NB4 (cell line): ENCODE data around the gene EIF2B4.
A peak's percentile ranks its signal among the peaks of the same experiment; 100 is the strongest.
"Not testable (repeated sequence)": the region's sequence is repeated elsewhere in the genome, so short reads cannot be mapped to it uniquely, and the experiment has no call there.

Experiments used
- DNase-seq: peaks from one replicate; pipeline ENCODE4 v3.0.0; 2010; ENCODE audit warnings: low read depth
- H3K4me3 ChIP-seq: one replicate; pipeline ENCODE4 v1.5.1; 2011; ENCODE audit warnings: mild to moderate bottlenecking, low read depth, low read length, moderate library complexity
- MYC ChIP-seq: IDR thresholded peaks from 2 replicates; pipeline ENCODE4 v1.6.1; 2011; ENCODE audit warnings: low read depth, low read length
- POLR2A ChIP-seq: IDR thresholded peaks from 2 replicates; pipeline ENCODE4 v1.6.1; 2011; ENCODE audit warnings: mild to moderate bottlenecking; ENCODE audit not compliant: insufficient read length; ENCODE audit errors: extremely low read depth
- TF ChIP-seq, protein P1 (sequence below): IDR thresholded peaks from one replicate; pipeline ENCODE4 v1.5.1; 2012; ENCODE audit warnings: low read depth, low read length
- TF ChIP-seq, protein P2 (sequence below): IDR thresholded peaks from 2 replicates; pipeline ENCODE4 v1.6.1; 2011; ENCODE audit warnings: low read depth, low read length

The EIF2B4 gene

DNA sequence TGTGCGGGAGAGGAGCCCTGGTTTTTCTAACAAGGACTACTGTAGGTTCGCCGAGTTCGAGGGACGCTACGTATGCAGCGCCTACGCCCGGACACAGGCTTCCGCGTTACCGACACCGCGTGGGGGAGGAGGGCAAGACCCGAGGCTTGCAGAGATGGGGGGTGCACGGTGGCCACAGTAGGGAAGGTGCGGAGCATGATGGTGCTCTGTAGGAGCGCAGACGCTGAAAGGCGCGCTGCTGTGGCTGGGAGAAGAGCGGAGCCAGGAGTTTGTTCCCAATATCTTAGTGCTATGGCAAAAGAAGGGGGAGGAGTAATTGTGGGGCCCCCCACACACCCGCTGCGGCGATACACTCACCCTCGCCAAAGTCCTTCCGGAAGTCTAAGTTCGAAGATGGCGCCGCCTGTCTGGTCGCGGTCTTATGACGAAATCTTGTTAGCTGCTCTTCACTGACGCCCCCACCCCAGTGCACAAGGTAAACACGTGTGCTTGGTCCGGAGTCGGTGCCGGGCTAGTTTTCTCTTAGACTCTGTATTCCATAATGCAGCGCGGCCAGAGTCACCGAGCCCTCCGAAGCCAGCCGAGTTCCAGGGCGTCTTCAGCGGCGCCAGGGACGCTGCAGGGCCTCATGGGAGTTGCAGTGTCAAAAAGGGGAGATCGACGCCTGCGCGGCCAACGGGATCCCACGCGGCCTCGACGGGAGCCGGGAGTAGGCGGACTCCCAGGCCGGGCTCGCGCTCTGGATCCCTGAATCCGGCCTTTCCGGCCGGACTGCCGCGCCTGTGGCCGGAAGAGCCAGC lies 13.6 kb downstream of the EIF2B4 start, which contains the start of gene GTF3C2:
GTF3C2 (minus strand) TSS at position 383 of the 800 bp plus-strand sequence. CDS start 13,210 bp downstream, outside the sequence.
- H3K4me3 ChIP-seq: peak within 1 kb of the TSS; percentile 81
- peak; percentile 100 for DNase-seq
- TF ChIP-seq, protein P1, sequence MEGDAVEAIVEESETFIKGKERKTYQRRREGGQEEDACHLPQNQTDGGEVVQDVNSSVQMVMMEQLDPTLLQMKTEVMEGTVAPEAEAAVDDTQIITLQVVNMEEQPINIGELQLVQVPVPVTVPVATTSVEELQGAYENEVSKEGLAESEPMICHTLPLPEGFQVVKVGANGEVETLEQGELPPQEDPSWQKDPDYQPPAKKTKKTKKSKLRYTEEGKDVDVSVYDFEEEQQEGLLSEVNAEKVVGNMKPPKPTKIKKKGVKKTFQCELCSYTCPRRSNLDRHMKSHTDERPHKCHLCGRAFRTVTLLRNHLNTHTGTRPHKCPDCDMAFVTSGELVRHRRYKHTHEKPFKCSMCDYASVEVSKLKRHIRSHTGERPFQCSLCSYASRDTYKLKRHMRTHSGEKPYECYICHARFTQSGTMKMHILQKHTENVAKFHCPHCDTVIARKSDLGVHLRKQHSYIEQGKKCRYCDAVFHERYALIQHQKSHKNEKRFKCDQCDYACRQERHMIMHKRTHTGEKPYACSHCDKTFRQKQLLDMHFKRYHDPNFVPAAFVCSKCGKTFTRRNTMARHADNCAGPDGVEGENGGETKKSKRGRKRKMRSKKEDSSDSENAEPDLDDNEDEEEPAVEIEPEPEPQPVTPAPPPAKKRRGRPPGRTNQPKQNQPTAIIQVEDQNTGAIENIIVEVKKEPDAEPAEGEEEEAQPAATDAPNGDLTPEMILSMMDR: no peak
- TF ChIP-seq, protein P2, sequence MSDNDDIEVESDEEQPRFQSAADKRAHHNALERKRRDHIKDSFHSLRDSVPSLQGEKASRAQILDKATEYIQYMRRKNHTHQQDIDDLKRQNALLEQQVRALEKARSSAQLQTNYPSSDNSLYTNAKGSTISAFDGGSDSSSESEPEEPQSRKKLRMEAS: peak; percentile 98
- TF ChIP-seq POLR2A (peak; percentile 58), MYC (peak; percentile 97)

DNA sequence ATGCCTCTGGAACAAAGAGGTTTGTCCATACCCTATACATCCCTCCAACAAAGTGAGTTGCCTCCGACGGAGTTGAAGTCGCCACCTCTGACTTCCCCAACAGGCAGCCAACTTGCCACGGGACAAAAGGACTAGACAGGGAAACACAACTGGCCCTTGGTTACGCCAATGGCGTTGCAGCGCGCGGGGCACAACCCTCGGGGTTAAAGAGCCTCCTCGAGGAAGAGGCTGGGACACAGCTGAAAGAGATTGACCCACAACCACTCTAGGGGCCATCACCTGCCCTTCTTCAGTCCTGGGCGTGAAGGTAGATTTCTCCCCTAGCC lies 14.1 kb downstream of the EIF2B4 start:
- peak overlapping the region; percentile 81 for H3K4me3 ChIP-seq
- DNase-seq: peak; percentile 89
- TF ChIP-seq, protein P2: no peak
- no peak for TF ChIP-seq MYC
- no peak for TF ChIP-seq POLR2A
- TF ChIP-seq, protein P1: no peak

DNA sequence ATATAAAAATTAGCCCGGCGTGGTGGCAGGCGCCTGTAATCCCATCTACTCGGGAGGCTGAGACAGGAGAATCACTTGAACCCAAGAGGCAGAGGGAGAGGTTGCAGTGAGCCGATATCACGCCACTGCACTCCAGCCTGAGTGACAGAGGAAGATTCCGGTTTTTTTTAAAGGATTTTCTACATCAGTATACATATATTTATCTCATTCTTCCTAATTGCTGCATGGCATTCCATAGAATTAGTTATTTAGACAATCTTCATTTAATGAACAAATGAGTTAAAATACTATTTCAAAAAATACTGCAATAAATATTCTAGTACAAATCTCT lies 15.6 kb downstream of the EIF2B4 start:
- peak overlapping the region; percentile 81 for H3K4me3 ChIP-seq

DNA sequence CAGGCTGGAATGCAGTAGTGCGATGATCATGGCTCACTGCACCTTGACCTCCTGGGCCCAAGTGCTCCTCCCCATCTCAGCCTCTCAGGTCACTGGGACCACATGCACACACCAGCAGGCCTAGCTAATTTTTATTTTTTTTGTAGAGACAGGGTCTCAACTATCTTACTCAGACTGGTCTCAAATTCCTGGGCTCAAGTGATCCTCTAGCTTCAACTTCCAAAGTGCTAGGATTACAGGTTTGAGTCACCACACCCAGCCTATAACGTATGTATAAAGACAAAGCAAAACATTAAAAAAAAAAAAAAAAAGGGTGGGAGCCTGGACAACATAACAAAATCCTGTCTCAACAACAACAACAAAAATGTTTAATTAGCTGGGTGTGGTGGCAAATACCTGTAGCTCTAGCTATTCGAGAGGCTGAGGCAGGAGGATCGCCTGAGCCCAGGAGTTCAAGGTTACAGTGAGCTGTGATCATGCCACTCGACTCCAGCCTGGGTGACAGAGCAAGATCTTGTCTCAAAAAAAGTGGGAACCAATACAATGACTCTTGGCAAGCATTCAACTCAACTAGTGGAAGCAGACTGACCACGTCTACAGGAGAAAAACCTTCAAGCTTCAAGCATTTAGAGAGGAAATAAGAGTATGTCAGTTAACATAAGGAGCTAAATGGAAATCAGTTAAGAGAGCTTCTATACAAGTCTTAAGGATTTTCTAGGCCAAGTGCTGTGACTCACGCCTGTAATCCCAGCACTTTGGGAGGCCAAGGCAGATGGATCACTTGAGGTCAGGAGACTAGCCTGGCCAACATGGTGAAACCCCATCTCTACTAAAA lies 16.2 kb downstream of the EIF2B4 start:
- no peak for DNase-seq
- TF ChIP-seq, protein P2: no peak
- TF ChIP-seq, protein P1: no peak
- TF ChIP-seq POLR2A: no peak
- no peak for TF ChIP-seq MYC
- H3K4me3 ChIP-seq: no peak overlapping the region

More for the DNA sequence above, 15.6 kb downstream of the EIF2B4 start:
- TF ChIP-seq MYC (no peak), POLR2A (no peak)
- TF ChIP-seq, protein P2: no peak
- TF ChIP-seq, protein P1: no peak
- DNase-seq: no peak

DNA sequence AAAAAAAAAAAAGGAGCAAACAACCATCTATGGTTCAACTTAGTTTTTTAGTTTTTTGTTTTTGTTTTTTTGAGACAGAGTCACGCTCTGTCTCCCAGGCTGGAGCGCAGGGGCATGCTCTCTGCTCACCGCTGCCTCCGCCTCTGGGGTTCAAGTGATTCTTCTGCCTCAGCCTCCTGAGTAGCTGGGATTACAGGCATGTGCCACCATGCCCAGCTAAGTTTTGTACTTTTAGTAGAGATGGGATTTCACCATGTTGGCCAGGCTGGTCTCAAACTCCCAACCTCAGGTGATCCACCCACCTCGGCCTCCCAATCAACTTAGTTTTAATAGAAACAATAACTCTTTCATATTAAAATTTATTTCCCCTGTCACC lies 16.8 kb downstream of the EIF2B4 start:
- DNase-seq, H3K4me3 ChIP-seq: not testable (repeated sequence)

DNA sequence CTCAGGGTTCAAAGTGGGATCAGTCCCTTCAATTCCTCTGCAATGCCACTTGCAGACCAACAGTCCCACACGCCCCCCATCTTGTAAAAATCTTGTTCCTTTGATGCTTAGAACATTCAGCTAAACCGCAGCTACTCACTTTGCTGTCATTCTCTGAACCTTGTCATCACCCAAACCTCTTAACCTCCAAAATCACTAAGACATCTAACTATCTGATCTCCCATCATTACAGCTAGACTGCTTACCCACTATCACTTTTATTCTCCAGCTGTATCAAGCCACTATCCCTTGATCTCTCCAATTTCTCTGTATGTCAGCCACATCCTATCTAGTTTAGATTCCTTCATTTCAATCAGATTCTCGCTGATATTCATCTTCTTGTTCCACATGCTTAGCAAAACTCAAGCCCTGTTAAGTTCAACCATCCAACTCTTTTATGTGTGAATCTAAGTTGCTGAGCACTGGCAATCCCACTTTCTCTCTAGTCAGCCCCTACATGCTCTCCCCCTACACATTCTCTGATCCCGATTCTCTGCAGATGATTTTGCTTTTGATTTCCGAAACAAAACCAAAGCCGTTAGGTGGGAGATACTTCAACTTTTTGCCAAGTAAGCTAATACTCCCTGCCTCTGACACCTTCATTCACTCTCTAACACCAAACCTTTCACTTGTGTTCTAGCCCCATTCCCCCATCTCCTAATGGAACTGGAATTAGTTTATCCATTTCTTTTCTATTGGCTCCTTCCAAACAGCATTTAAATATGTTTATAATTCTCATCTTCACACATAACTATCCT lies 18.1 kb downstream of the EIF2B4 start:
- H3K4me3 ChIP-seq: no peak overlapping the region
- TF ChIP-seq, protein P2: no peak
- TF ChIP-seq POLR2A: no peak
- no peak for TF ChIP-seq MYC
- TF ChIP-seq, protein P1: no peak
- DNase-seq: no peak
